Thoracic aorta (tissue), 2 donors: ENCODE results near the gene FMNL2. TPM values are rescaled to one million over a fixed set of nuclear protein-coding genes. Genes with fewer than 3 reads are reported as not detected.

Source experiments
- ATAC-seq: fragments of 150-250 bp; one replicate; pipeline ENCODE4 v1.8.0; 2017; ENCODE audit warnings: low read depth; ENCODE audit not compliant: insufficient number of reproducible peaks, low FRiP score
- DNase-seq: peaks from one replicate; pipeline ENCODE4 v3.0.0-alpha.2; 2020; ENCODE audit warnings: low spot score
- H3K27ac ChIP-seq, 2 donors: fragments of 200-600 bp; sonication (generic); 1 replicate in 1 of 2; 2 replicates in 1 of 2; pipeline ENCODE4 v1.5.1; 2016; ENCODE audit warnings: mild to moderate bottlenecking in 2 of 2, moderate library complexity in 2 of 2
- H3K27me3 ChIP-seq: fragments of 200-600 bp; sonication (generic); replicated peaks from 2 replicates; pipeline ENCODE4 v1.6.0; 2016; ENCODE audit warnings: mild to moderate bottlenecking; ENCODE audit not compliant: insufficient read depth
- H3K36me3 ChIP-seq: fragments of 200-600 bp; sonication (generic); one replicate; pipeline ENCODE4 v1.5.1; 2016
- H3K4me1 ChIP-seq, 2 donors: fragments of 200-600 bp; sonication (generic); 1 replicate in 1 of 2; 2 replicates in 1 of 2; pipeline versions ENCODE4 v1.5.1 to v1.6.0; 2016; ENCODE audit warnings: low read depth in 2 of 2, mild to moderate bottlenecking in 1 of 2; ENCODE audit not compliant: control insufficient read depth in 1 of 2
- H3K4me3 ChIP-seq: fragments of 200-600 bp; sonication (generic); 2 replicates; pipeline ENCODE4 v1.5.1; 2016; ENCODE audit warnings: mild to moderate bottlenecking
- H3K9me3 ChIP-seq: fragments of 200-600 bp; sonication (generic); 2 replicates; pipeline ENCODE4 v1.5.1; 2016
- CTCF ChIP-seq: fragments of 200-600 bp; sonication (generic); IDR thresholded peaks from one replicate; pipeline ENCODE4 v1.5.1; 2019; ENCODE audit warnings: antibody characterized with exemption
- total RNA-seq, 2 donors: library from RNA; depleted of rRNA; stranded (reverse); fragments of >200 nt; gene quantifications; one replicate each; pipeline versions ENCODE4 v1.1.0 to v1.2.3, GENCODE V29; 2016

The FMNL2 gene
- total RNA-seq, 2 donors from 2014 or later = 30.6 to 87.0 TPM

GRCh38 chr2:152557273-152557888 is 222.4 kb downstream of the FMNL2 start:
- ATAC-seq = no peak
- no peak for DNase-seq
- Histone ChIP-seq H3K4me1 (no peaks in the 10 kb centered on the region), H3K9me3 (no peaks in the 10 kb centered on the region), H3K27ac (no peak overlapping the region), H3K36me3 (no peaks in the 10 kb centered on the region), H3K4me3 (no peak overlapping the region), H3K27me3 (no peaks in the 10 kb centered on the region)
- TF ChIP-seq CTCF = no peak

- DNase-seq (no peak), ATAC-seq (no peak)
- Histone ChIP-seq H3K27me3 (no peaks in the 10 kb centered on the region), H3K4me1 (no peaks in the 10 kb centered on the region), H3K27ac (no peak overlapping the region), H3K36me3 (no peaks in the 10 kb centered on the region), H3K4me3 (no peak overlapping the region), H3K9me3 (no peaks in the 10 kb centered on the region)
- TF ChIP-seq CTCF = no peak
These were observed 223.4 kb downstream of the FMNL2 start for GRCh38 chr2:152558158-152558984.

DNA sequence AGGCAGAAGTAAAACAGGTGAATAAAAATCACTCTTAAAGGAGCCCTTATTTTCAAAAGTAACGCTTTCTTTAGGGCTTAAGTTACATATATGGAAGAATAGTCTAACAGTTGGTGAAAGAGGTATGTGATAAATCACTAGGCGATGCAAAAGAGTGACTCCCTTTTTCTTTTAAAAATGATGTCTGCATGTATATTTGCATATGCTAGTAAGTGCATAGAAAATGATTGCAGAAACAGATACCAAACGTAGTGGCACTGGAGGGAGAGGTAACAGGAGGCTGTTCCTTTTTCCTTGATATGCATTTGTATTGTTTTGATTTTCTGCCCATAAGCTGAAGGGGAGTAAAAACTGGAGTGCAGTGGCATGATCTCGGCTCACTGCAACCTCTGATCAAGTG is 224.0 kb downstream of the FMNL2 start:
- Histone ChIP-seq H3K9me3 (no peaks in the 10 kb centered on the region), H3K4me3 (no peak overlapping the region), H3K36me3 (no peaks in the 10 kb centered on the region), H3K4me1 (no peaks in the 10 kb centered on the region), H3K27ac (no peak overlapping the region), H3K27me3 (no peaks in the 10 kb centered on the region)
- no peak for TF ChIP-seq CTCF
- DNase-seq (no peak), ATAC-seq (no peak)

- DNase-seq (no peak), ATAC-seq (no peak)
- no peak for TF ChIP-seq CTCF
- Histone ChIP-seq H3K9me3 (no peaks in the 10 kb centered on the region), H3K36me3 (no peaks in the 10 kb centered on the region), H3K27ac (no peak overlapping the region), H3K27me3 (no peaks in the 10 kb centered on the region), H3K4me3 (no peak overlapping the region), H3K4me1 (no peaks in the 10 kb centered on the region)
These were observed 225.2 kb downstream of the FMNL2 start for GRCh38 chr2:152560166-152560565.

- H3K4me1 ChIP-seq = no peaks in the 10 kb centered on the region
- no peaks in the 10 kb centered on the region for H3K36me3 ChIP-seq
- no peaks in the 10 kb centered on the region for H3K9me3 ChIP-seq
- no peak for ATAC-seq
- no peak for DNase-seq
- no peak overlapping the region for H3K27ac ChIP-seq
- no peaks in the 10 kb centered on the region for H3K27me3 ChIP-seq
- H3K4me3 ChIP-seq = no peak overlapping the region
- no peak for TF ChIP-seq CTCF
These were observed 226.1 kb downstream of the FMNL2 start for GRCh38 chr2:152560873-152561595.
